Measurements from ENCODE around the gene ZMYND10.

Gene ZMYND10

GRCh38 chr3:50300681-50301254 is 44.8 kb downstream of the ZMYND10 start:
- no peak for DNase-seq

- no peak for DNase-seq
Observed at GRCh38 chr3:50299929-50300680, 45.4 kb downstream of the ZMYND10 start.

GRCh38 chr3:50299638-50299928 is 45.9 kb downstream of the ZMYND10 start:
- no peak for DNase-seq

GRCh38 chr3:50298836-50299637 is 46.5 kb downstream of the ZMYND10 start, which contains the start of the genes HYAL3 and NAA80:
Gene HYAL3 (minus strand): TSS chr3:50299405. CDS start chr3:50295602, 3,803 bp downstream.
Gene NAA80 (minus strand): TSS chr3:50299405. CDS start chr3:50297463, 1,942 bp downstream.
- peak; percentile 99 for DNase-seq

GRCh38 chr3:50297896-50298725 is 47.4 kb downstream of the ZMYND10 start:
- no peak for DNase-seq

- no peak for DNase-seq
Observed at GRCh38 chr3:50297384-50297775, 48.2 kb downstream of the ZMYND10 start.

- no peak for DNase-seq
Observed at GRCh38 chr3:50296721-50297383, 48.7 kb downstream of the ZMYND10 start.

- DNase-seq = no peak
Observed at GRCh38 chr3:50295553-50296431, 49.7 kb downstream of the ZMYND10 start.

- DNase-seq = no peak
Observed at GRCh38 chr3:50294492-50295403, 50.8 kb downstream of the ZMYND10 start.

- no peak for DNase-seq
Observed at GRCh38 chr3:50294089-50294488, 51.4 kb downstream of the ZMYND10 start.

- no peak for DNase-seq
Observed at GRCh38 chr3:50293079-50293801, 52.3 kb downstream of the ZMYND10 start.

GRCh38 chr3:50292159-50293078 is 53.1 kb downstream of the ZMYND10 start, which contains the start of gene IFRD2:
Gene IFRD2 (minus strand): TSS chr3:50292429. CDS start chr3:50292274, 155 bp downstream.
- peak; percentile 96 for DNase-seq

Measured in stimulated activated naive CD4-positive, alpha-beta T cell treated with Interleukin-2 at 50 U/mL for 16 hours (primary cell).